WTC11 (cell line): ENCODE results near the gene GJB5. TPM values are rescaled to one million over a fixed set of nuclear protein-coding genes. Genes with fewer than 3 reads are reported as not detected.
A peak's percentile ranks its signal among the peaks of the same experiment; 100 is the strongest.

Experiments
- ATAC-seq: fragments of 200-7000 bp; cut with Tn5 transposase; 2 replicates; pipeline ENCODE4 v1.10.0; 2021; ENCODE audit warnings: mild to moderate bottlenecking, moderate library complexity
- Bru-seq: library from RNA; stranded (reverse); fragments of 400-500 nt; gene quantifications from one replicate; lab custom pipeline; 2021; lab: Mats Ljungman, UMichigan
- CTCF ChIA-PET: fragments of 300-600 bp; sonication (Branson Sonifier 250); formaldehyde crosslinking; loops from one replicate; lab custom pipeline; 2021; ENCODE audit warnings: antibody characterized with exemption; lab: Charles Lee
- POLR2A ChIA-PET: fragments of 350-600 bp; sonication (Branson Sonifier 250); formaldehyde crosslinking; loops from one replicate; lab custom pipeline; 2021; ENCODE audit warnings: antibody characterized with exemption; lab: Charles Lee
- DNase-seq: peaks from one replicate; pipeline ENCODE4 v3.0.0; 2021; ENCODE audit warnings: low spot score
- H3K27ac Mint-ChIP-seq: 2 replicates; pipeline ENCODE4 v1.8.0; 2021; ENCODE audit warnings: mixed read lengths
- H3K27me3 Mint-ChIP-seq: 2 replicates; pipeline ENCODE4 v1.8.0; 2021; ENCODE audit warnings: low read depth, mild to moderate bottlenecking, moderate library complexity, mixed read lengths
- H3K36me3 Mint-ChIP-seq: 2 replicates; pipeline ENCODE4 v1.8.0; 2021; ENCODE audit warnings: mixed read lengths
- H3K4me1 Mint-ChIP-seq: 2 replicates; pipeline ENCODE4 v1.8.0; 2022; ENCODE audit warnings: mixed read lengths
- H3K4me3 Mint-ChIP-seq: 2 replicates; pipeline ENCODE4 v1.8.0; 2021; ENCODE audit warnings: mild to moderate bottlenecking, moderate library complexity, mixed read lengths
- H3K9me3 Mint-ChIP-seq: 2 replicates; pipeline ENCODE4 v1.8.0; 2021; ENCODE audit warnings: mixed read lengths
- ESRRA ChIP-seq: sonication (generic); formaldehyde crosslinking; IDR thresholded peaks from 2 replicates; pipeline ENCODE4 v1.8.1; 2022; ENCODE audit warnings: mild to moderate bottlenecking, missing genetic modification reagents, borderline replicate concordance
- FOXP1 ChIP-seq: sonication (generic); formaldehyde crosslinking; IDR thresholded peaks from 2 replicates; pipeline ENCODE4 v1.8.0; 2022; ENCODE audit warnings: missing genetic modification reagents, mild to moderate bottlenecking, moderate library complexity, borderline replicate concordance
- KAT7 ChIP-seq: sonication (generic); formaldehyde crosslinking; IDR thresholded peaks from 2 replicates; pipeline ENCODE4 v1.8.1; 2023; ENCODE audit warnings: missing genetic modification reagents, mild to moderate bottlenecking, borderline replicate concordance
- NFATC4 ChIP-seq: fragments of 250-450 bp; sonication (Bioruptor Pico); IDR thresholded peaks from 2 replicates; pipeline ENCODE4 v1.9.0; 2021; ENCODE audit warnings: mild to moderate bottlenecking
- NR2C2 ChIP-seq: sonication (generic); formaldehyde crosslinking; IDR thresholded peaks from 2 replicates; pipeline ENCODE4 v1.8.0; 2022; ENCODE audit warnings: mild to moderate bottlenecking, missing genetic modification reagents
- RELA ChIP-seq: sonication (generic); formaldehyde crosslinking; IDR thresholded peaks from 2 replicates; pipeline ENCODE4 v1.8.1; 2022; ENCODE audit warnings: missing genetic modification reagents, mild to moderate bottlenecking, borderline replicate concordance
- TCF7 ChIP-seq: sonication (generic); formaldehyde crosslinking; IDR thresholded peaks from 2 replicates; pipeline ENCODE4 v1.8.0; 2022; ENCODE audit warnings: mild to moderate bottlenecking, low read depth, missing genetic modification reagents, moderate library complexity
- ZNF138 ChIP-seq: sonication (generic); formaldehyde crosslinking; conservative IDR thresholded peaks from 2 replicates; pipeline ENCODE4 v1.8.1; 2022; ENCODE audit warnings: mild to moderate bottlenecking, moderate library complexity, missing genetic modification reagents
- ZNF317 ChIP-seq: sonication (generic); formaldehyde crosslinking; IDR thresholded peaks from 2 replicates; pipeline ENCODE4 v1.8.1; 2023; ENCODE audit warnings: low read depth, mild to moderate bottlenecking, moderate library complexity, missing genetic modification reagents, borderline replicate concordance
- long read RNA-seq, 3 experiments: library from RNA in 1 of 3; library from capped mRNA in 1 of 3; library from polyadenylated mRNA in 1 of 3; unstranded in 2 of 3; stranded (forward) in 1 of 3; transcript quantifications; one replicate each; pipeline ENCODE4 v2.0.0, GENCODE V29; 2021
- total RNA-seq: library from RNA; stranded (reverse); gene quantifications from 3 replicates; pipeline ENCODE4 v1.2.3, GENCODE V29; 2021
- TF ChIP-seq, protein P1 (sequence below): sonication (generic); formaldehyde crosslinking; IDR thresholded peaks from 2 replicates; pipeline ENCODE4 v1.8.0; 2023; ENCODE audit warnings: missing genetic modification reagents
- TF ChIP-seq, protein P2 (sequence below): sonication (generic); formaldehyde crosslinking; IDR thresholded peaks from 2 replicates; pipeline ENCODE4 v1.8.0; 2022; ENCODE audit warnings: mild to moderate bottlenecking, missing genetic modification reagents
- TF ChIP-seq, protein P3 (sequence below): sonication (generic); formaldehyde crosslinking; IDR thresholded peaks from 2 replicates; pipeline ENCODE4 v1.8.1; 2023; ENCODE audit warnings: mild to moderate bottlenecking, missing genetic modification reagents, moderate library complexity
- TF ChIP-seq, protein P4 (sequence below): fragments of 250-450 bp; sonication (Bioruptor Pico); IDR thresholded peaks from 2 replicates; pipeline ENCODE4 v1.8.0; 2021; ENCODE audit warnings: mild to moderate bottlenecking
- TF ChIP-seq, protein P5 (sequence below): fragments of 200-600 bp; IDR thresholded peaks from 2 replicates; pipeline ENCODE4 v1.8.0; 2022; ENCODE audit warnings: antibody characterized with exemption

GJB5 gene
- total RNA-seq = 0.55 to 0.96 TPM (median 0.89 TPM) in 3 replicates
- Bru-seq, nascent RNA = percentile 24 among the genes with signal in this experiment
- long read RNA-seq, experiment 1, partial matches to known transcripts = 0 of 1 reads
- long read RNA-seq, experiment 1, other reads (novel, unspliced or antisense) = 0 of 1 reads
- long read RNA-seq, experiment 2, partial matches to known transcripts = 2 of 3 reads
- long read RNA-seq, experiment 2, other reads (novel, unspliced or antisense) = 0 of 3 reads
- long read RNA-seq, experiment 3, partial matches to known transcripts = 0 of 4 reads
- long read RNA-seq, experiment 3, other reads (novel, unspliced or antisense) = 0 of 4 reads

DNA sequence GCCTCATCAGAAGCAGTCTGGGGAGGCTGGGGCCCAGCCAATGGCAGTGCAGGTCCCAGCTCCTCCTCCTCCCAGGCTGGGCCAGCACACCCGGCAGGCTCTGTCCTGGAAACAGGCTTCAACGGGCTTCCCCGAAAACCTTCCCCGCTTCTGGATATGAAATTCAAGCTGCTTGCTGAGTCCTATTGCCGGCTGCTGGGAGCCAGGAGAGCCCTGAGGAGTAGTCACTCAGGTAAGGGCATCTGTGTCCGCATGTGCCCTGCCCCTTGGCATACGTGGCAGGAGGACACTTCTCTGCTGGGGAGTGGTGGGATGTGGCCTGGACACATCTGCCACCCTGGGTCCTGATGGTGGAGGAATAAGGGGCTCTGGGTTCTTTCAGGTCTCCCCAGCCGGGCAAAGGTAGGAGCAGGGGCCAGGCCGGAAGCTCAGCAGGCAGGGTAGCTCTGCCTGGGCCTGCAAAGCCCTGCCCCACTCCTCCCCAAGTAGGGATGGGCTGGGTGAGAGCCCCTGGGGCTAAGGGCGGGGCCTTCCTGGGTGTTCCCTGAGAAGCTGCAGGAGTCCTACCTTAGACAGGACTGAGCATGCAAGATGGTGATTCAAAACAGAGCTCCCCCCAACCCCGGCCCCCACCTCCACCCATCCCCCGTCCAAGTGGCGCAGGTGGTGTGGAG is at the start of gene GJB5:
Gene GJB5 (plus strand): TSS at position 84 of the 674 bp plus-strand sequence. CDS start 2,284 bp downstream, outside the sequence.
- peak; percentile 80 for ATAC-seq
- POLR2A ChIA-PET = no interaction called here
- H3K4me1 Mint-ChIP-seq = peaks cover 20% of the 10 kb centered on the region
- H3K36me3 Mint-ChIP-seq = no peaks in the 10 kb centered on the region
- H3K27ac Mint-ChIP-seq = peak within 1 kb of the TSS; percentile 33; the same call in 1 of the 2 replicates
- no peaks in the 10 kb centered on the region for H3K27me3 Mint-ChIP-seq
- DNase-seq = peak; percentile 45
- no peak within 1 kb of the TSS for H3K4me3 Mint-ChIP-seq
- TF ChIP-seq KAT7 (no peak), TCF7 (no peak), ZNF317 (CRISPR knock-in tag) (no peak), ZNF138 (no peak), RELA (CRISPR knock-in tag) (no peak)
- TF ChIP-seq, protein P1, sequence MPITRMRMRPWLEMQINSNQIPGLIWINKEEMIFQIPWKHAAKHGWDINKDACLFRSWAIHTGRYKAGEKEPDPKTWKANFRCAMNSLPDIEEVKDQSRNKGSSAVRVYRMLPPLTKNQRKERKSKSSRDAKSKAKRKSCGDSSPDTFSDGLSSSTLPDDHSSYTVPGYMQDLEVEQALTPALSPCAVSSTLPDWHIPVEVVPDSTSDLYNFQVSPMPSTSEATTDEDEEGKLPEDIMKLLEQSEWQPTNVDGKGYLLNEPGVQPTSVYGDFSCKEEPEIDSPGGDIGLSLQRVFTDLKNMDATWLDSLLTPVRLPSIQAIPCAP = no peak
- TF ChIP-seq, all 79 proteins: peak for 0
- CTCF ChIA-PET = interaction anchor here (0.8 to 5.8 kb wide), 13 partner anchors 9 to 111 kb away, joined by 3 to 45 read pairs (median 4); partner anchors contain the start of gene SMIM12
- 0 out of 2 replicates have a peak, but pooled peaks cover 6% of the 10 kb centered on the region for H3K9me3 Mint-ChIP-seq

DNA sequence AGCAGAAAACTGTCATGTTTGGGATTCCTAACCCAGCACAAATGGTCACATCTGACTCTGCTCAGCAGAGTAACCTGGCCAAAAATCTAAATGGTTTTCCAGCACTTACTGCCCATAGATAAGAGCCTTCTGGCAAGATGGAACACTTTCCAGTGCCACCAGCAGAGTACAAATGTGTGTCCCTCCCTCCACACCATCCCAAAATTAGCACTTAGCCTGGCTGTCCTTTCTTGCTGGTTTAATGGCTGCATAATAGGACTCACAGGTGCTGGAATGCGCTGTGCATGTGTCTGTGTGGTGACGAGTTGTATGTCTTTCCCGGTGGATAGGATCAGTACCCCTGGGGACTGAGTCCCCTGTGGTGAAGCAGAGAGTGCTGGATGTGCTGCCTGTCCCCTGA is 49.8 kb upstream of the GJB5 start:
- H3K4me1 Mint-ChIP-seq = no peaks in the 10 kb centered on the region
- H3K27me3 Mint-ChIP-seq = peaks cover 39% of the 10 kb centered on the region
- TF ChIP-seq, protein P2, sequence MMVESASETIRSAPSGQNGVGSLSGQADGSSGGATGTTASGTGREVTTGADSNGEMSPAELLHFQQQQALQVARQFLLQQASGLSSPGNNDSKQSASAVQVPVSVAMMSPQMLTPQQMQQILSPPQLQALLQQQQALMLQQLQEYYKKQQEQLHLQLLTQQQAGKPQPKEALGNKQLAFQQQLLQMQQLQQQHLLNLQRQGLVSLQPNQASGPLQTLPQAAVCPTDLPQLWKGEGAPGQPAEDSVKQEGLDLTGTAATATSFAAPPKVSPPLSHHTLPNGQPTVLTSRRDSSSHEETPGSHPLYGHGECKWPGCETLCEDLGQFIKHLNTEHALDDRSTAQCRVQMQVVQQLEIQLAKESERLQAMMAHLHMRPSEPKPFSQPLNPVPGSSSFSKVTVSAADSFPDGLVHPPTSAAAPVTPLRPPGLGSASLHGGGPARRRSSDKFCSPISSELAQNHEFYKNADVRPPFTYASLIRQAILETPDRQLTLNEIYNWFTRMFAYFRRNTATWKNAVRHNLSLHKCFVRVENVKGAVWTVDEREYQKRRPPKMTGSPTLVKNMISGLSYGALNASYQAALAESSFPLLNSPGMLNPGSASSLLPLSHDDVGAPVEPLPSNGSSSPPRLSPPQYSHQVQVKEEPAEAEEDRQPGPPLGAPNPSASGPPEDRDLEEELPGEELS (CRISPR knock-in tag) = no peak
- TF ChIP-seq NFATC4 = no peak
- no peaks in the 10 kb centered on the region for H3K36me3 Mint-ChIP-seq
- no peak for DNase-seq
- ATAC-seq = no peak
- no peak overlapping the region for H3K27ac Mint-ChIP-seq
- ChIA-PET POLR2A (no interaction called here), CTCF (no interaction called here)
- no peaks in the 10 kb centered on the region for H3K9me3 Mint-ChIP-seq
- no peak overlapping the region for H3K4me3 Mint-ChIP-seq

DNA sequence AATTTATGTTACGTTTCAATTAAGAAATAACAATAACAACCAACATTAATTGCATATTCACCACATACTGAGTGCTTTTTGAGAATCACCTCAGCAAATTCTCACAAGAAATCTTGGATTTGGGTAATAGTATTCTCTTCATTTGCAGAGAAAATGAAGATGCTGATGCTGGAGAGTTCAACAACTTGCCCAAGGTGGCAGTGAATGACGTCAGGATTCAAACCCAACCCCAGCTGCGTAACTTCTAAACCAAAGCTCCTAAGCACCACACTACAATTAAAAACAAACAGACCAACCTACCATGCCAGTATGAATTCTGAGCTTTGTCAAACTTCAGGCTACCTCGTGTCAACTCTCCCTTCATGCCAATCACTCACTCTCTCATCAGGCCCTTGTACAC is 46.7 kb upstream of the GJB5 start:
- Mint-ChIP-seq H3K9me3 (peaks cover 8% of the 10 kb centered on the region), H3K4me1 (no peaks in the 10 kb centered on the region)
- no peak for ATAC-seq
- TF ChIP-seq, protein P3, sequence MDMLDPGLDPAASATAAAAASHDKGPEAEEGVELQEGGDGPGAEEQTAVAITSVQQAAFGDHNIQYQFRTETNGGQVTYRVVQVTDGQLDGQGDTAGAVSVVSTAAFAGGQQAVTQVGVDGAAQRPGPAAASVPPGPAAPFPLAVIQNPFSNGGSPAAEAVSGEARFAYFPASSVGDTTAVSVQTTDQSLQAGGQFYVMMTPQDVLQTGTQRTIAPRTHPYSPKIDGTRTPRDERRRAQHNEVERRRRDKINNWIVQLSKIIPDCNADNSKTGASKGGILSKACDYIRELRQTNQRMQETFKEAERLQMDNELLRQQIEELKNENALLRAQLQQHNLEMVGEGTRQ (CRISPR knock-in tag) = no peak
- TF ChIP-seq FOXP1 (CRISPR knock-in tag) (no peak), ZNF317 (CRISPR knock-in tag) (no peak), NR2C2 (no peak), ESRRA (CRISPR knock-in tag) (no peak)
- TF ChIP-seq, protein P4, sequence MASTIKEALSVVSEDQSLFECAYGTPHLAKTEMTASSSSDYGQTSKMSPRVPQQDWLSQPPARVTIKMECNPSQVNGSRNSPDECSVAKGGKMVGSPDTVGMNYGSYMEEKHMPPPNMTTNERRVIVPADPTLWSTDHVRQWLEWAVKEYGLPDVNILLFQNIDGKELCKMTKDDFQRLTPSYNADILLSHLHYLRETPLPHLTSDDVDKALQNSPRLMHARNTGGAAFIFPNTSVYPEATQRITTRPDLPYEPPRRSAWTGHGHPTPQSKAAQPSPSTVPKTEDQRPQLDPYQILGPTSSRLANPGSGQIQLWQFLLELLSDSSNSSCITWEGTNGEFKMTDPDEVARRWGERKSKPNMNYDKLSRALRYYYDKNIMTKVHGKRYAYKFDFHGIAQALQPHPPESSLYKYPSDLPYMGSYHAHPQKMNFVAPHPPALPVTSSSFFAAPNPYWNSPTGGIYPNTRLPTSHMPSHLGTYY (CRISPR knock-in tag) = no peak
- TF ChIP-seq, protein P5, sequence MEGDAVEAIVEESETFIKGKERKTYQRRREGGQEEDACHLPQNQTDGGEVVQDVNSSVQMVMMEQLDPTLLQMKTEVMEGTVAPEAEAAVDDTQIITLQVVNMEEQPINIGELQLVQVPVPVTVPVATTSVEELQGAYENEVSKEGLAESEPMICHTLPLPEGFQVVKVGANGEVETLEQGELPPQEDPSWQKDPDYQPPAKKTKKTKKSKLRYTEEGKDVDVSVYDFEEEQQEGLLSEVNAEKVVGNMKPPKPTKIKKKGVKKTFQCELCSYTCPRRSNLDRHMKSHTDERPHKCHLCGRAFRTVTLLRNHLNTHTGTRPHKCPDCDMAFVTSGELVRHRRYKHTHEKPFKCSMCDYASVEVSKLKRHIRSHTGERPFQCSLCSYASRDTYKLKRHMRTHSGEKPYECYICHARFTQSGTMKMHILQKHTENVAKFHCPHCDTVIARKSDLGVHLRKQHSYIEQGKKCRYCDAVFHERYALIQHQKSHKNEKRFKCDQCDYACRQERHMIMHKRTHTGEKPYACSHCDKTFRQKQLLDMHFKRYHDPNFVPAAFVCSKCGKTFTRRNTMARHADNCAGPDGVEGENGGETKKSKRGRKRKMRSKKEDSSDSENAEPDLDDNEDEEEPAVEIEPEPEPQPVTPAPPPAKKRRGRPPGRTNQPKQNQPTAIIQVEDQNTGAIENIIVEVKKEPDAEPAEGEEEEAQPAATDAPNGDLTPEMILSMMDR = no peak
- TF ChIP-seq, all 79 proteins: peak for 0
- Mint-ChIP-seq H3K27ac (no peak overlapping the region), H3K4me3 (no peak overlapping the region), H3K36me3 (no peaks in the 10 kb centered on the region), H3K27me3 (peaks cover 33% of the 10 kb centered on the region)
- POLR2A ChIA-PET = no interaction called here
- no peak for DNase-seq
- CTCF ChIA-PET = no interaction called here
